Urinary bladder (tissue), 4 donors: ENCODE results near the gene ZNF41. TPM values are rescaled to one million over a fixed set of nuclear protein-coding genes. Genes with fewer than 3 reads are reported as not detected.

Experiments
- DNase-seq: peaks from one replicate; pipeline ENCODE4 v3.0.0-alpha.2; 2015; ENCODE audit errors: extremely low spot score
- H3K27ac ChIP-seq: one replicate; pipeline ENCODE4 v1.5.1; 2013; ENCODE audit warnings: low read depth, mild to moderate bottlenecking, moderate library complexity
- H3K36me3 ChIP-seq: one replicate; pipeline ENCODE4 v1.6.1; 2013; ENCODE audit warnings: mild to moderate bottlenecking, moderate library complexity; ENCODE audit not compliant: insufficient read depth
- H3K4me1 ChIP-seq: one replicate; pipeline ENCODE4 v1.6.1; 2013; ENCODE audit warnings: mild to moderate bottlenecking, moderate library complexity; ENCODE audit not compliant: insufficient read depth
- H3K4me3 ChIP-seq: one replicate; pipeline ENCODE4 v1.5.1; 2013; ENCODE audit warnings: low read depth, low read length
- WGBS: extraction: QIAGEN DNeasy Blood & Tissue Kit; methylation state at CpG from one replicate; pipeline ENCODE4 v1.1.7; 2013; 5-methylcytosine and 5-hydroxymethylcytosine counted together
- polyA plus RNA-seq: library from polyadenylated mRNA; stranded (reverse); fragments of 200-250 nt; gene quantifications from one replicate; pipeline ENCODE4 v1.2.3, GENCODE V29; 2013
- total RNA-seq: library from RNA; depleted of rRNA; stranded (reverse); fragments of >200 nt; gene quantifications from one replicate; pipeline ENCODE4 v1.2.3, GENCODE V29; 2014
- donor health status: healthy with polysubstance abuse.
- donor health status: healthy.

ZNF41 gene
- total and polyA plus RNA-seq, 2 donors: 5.1 to 14.5 TPM

GRCh38 chrX:47413179-47413594, 69.8 kb downstream of the ZNF41 start:
- no peak overlapping the region for H3K27ac ChIP-seq
- 94% methylated on average over 8 of the region's 8 CpGs for WGBS
- no peaks in the 10 kb centered on the region for H3K4me1 ChIP-seq
- no peak for DNase-seq
- no peaks in the 10 kb centered on the region for H3K36me3 ChIP-seq
- H3K4me3 ChIP-seq: no peak overlapping the region

Other genes with a start within 250 kb of the ZNF41 start
- gene ZNF157, start 112.6 kb downstream of the ZNF41 start, total RNA-seq: 0.53 TPM
- gene ZNF157, start 112.6 kb downstream of the ZNF41 start, polyA plus RNA-seq: 0.10 TPM
- 12.3 TPM for gene ARAF, start 78.0 kb upstream of the ZNF41 start, total RNA-seq
- gene ARAF, start 78.0 kb upstream of the ZNF41 start, polyA plus RNA-seq: 45.4 TPM
- 77.2 TPM for gene TIMP1, start 99.2 kb upstream of the ZNF41 start, total RNA-seq
- 555 TPM for gene TIMP1, start 99.2 kb upstream of the ZNF41 start, polyA plus RNA-seq
- gene SYN1, start 136.6 kb upstream of the ZNF41 start, total RNA-seq: 0.63 TPM
- gene SYN1, start 136.6 kb upstream of the ZNF41 start, polyA plus RNA-seq: 2.0 TPM
- 0.79 TPM for gene CFP, start 146.7 kb upstream of the ZNF41 start, total RNA-seq
- gene CFP, start 146.7 kb upstream of the ZNF41 start, polyA plus RNA-seq: 3.3 TPM
- gene ELK1, start 167.3 kb upstream of the ZNF41 start, total RNA-seq: 8.6 TPM
- gene ELK1, start 167.3 kb upstream of the ZNF41 start, polyA plus RNA-seq: 30.2 TPM
- 65.8 TPM for gene UXT, start 176.0 kb upstream of the ZNF41 start, total RNA-seq
- 133 TPM for gene UXT, start 176.0 kb upstream of the ZNF41 start, polyA plus RNA-seq